HepG2 (cell line): Measurements from ENCODE around the gene RUSC1. TPM values are rescaled to one million over a fixed set of nuclear protein-coding genes. Genes with fewer than 3 reads are reported as not detected.

Experiments used
- ARID3A ChIP-seq: IDR thresholded peaks from 2 replicates; pipeline ENCODE4 v1.6.1; 2012; ENCODE audit warnings: low read depth, low read length, improper control_type of control experiment
- CERS6 ChIP-seq: sonication (generic); formaldehyde crosslinking; IDR thresholded peaks from 2 replicates; pipeline ENCODE4 v1.5.0; 2020; ENCODE audit warnings: missing genetic modification reagents
- E2F5 ChIP-seq: sonication (generic); formaldehyde crosslinking; conservative IDR thresholded peaks from 2 replicates; pipeline ENCODE4 v1.4.0; 2020; ENCODE audit warnings: missing genetic modification reagents
- GATAD1 ChIP-seq: IDR thresholded peaks from 2 replicates; pipeline ENCODE4 v1.6.1; 2016; ENCODE audit warnings: missing genetic modification reagents, missing compliant biosample characterization
- KAT7 ChIP-seq: IDR thresholded peaks from 2 replicates; pipeline ENCODE4 v1.6.1; 2018; ENCODE audit warnings: borderline replicate concordance, missing compliant biosample characterization
- NR2F6 ChIP-seq, 2 experiments: IDR thresholded peaks; 2 replicates each; pipeline ENCODE4 v1.6.1; 2016; ENCODE audit warnings: antibody characterized with exemption in 1 of 2, mild to moderate bottlenecking in 1 of 2
- PCBP2 ChIP-seq: fragments of 200-400 bp; formaldehyde crosslinking; optimal IDR thresholded peaks from 2 replicates; pipeline ENCODE3; 2018; ENCODE audit warnings: low read length, low read depth; ENCODE audit not compliant: poor library complexity, severe bottlenecking
- SRF ChIP-seq: IDR thresholded peaks from 2 replicates; pipeline ENCODE4 v1.6.1; 2011; ENCODE audit warnings: mild to moderate bottlenecking, low read depth, low read length, moderate library complexity
- SRSF1 ChIP-seq: fragments of 200-400 bp; formaldehyde crosslinking; optimal IDR thresholded peaks from 2 replicates; pipeline ENCODE3; 2017; ENCODE audit warnings: mild to moderate bottlenecking, low read depth, low read length, moderate library complexity
- TEAD3 ChIP-seq: optimal IDR thresholded peaks from 2 replicates; pipeline ENCODE3; 2016; ENCODE audit warnings: borderline replicate concordance
- ZBTB34 ChIP-seq: sonication (generic); formaldehyde crosslinking; IDR thresholded peaks from 2 replicates; pipeline ENCODE4 v1.8.0; 2022; ENCODE audit warnings: mild to moderate bottlenecking, missing genetic modification reagents
- ZEB1 ChIP-seq: IDR thresholded peaks from 2 replicates; pipeline ENCODE4 v1.6.1; 2012; ENCODE audit warnings: mild to moderate bottlenecking, low read depth, inconsistent platforms; ENCODE audit not compliant: insufficient replicate concordance
- ZNF331 ChIP-seq: sonication (generic); formaldehyde crosslinking; IDR thresholded peaks from 2 replicates; pipeline ENCODE4 v1.4.0; 2020; ENCODE audit warnings: missing genetic modification reagents
- ZNF580 ChIP-seq: IDR thresholded peaks from 2 replicates; pipeline ENCODE4 v1.6.1; 2016; ENCODE audit warnings: low read depth, borderline replicate concordance
- ZNF691 ChIP-seq: sonication (generic); formaldehyde crosslinking; IDR thresholded peaks from 2 replicates; pipeline ENCODE4 v1.4.0; 2020; ENCODE audit warnings: missing genetic modification reagents, low read depth, mild to moderate bottlenecking, borderline replicate concordance
- ZNF761 ChIP-seq: sonication (generic); formaldehyde crosslinking; conservative IDR thresholded peaks from 2 replicates; pipeline ENCODE4 v1.4.0; 2020; ENCODE audit warnings: mild to moderate bottlenecking, missing genetic modification reagents
- polyA plus RNA-seq, 8 experiments: library from polyadenylated mRNA; depleted of rRNA in 3 of 8; stranded (reverse) in 7 of 8; unstranded in 1 of 8; fragments of >200 nt; fragmentation: Illumina TruSeq in 4 of 8; extraction: Trizol in 4 of 8; gene quantifications; 2 replicates each; pipeline versions ENCODE4 v1.2.1 to v1.2.3, GENCODE V29; 2011 to 2016; ENCODE audit warnings: low read depth in 4 of 8, missing spikeins in 1 of 8, mixed read lengths in 1 of 8; ENCODE audit not compliant: insufficient read depth in 1 of 8
- total RNA-seq, 5 experiments: library from RNA; depleted of rRNA; stranded (reverse); fragments of >200 nt; fragmentation: Illumina TruSeq; extraction: Trizol; gene quantifications; 2 replicates each; pipeline ENCODE4 v1.2.3, GENCODE V29; 2016; ENCODE audit warnings: low read depth in 1 of 5
- TF ChIP-seq, protein P1 (sequence below): sonication (generic); formaldehyde crosslinking; IDR thresholded peaks from 2 replicates; pipeline ENCODE4 v1.5.1; 2020; ENCODE audit warnings: missing genetic modification reagents, mild to moderate bottlenecking, borderline replicate concordance
- TF ChIP-seq, protein P2 (sequence below): fragments of 450-650 bp; IDR thresholded peaks from 2 replicates; pipeline ENCODE4 v1.6.1; 2016

Gene RUSC1
- total and polyA plus RNA-seq, 2 of the 13 experiments (the other 11 are each of a cell fraction or from before 2014, with no cell fraction given) = 18.7 to 20.4 TPM

DNA sequence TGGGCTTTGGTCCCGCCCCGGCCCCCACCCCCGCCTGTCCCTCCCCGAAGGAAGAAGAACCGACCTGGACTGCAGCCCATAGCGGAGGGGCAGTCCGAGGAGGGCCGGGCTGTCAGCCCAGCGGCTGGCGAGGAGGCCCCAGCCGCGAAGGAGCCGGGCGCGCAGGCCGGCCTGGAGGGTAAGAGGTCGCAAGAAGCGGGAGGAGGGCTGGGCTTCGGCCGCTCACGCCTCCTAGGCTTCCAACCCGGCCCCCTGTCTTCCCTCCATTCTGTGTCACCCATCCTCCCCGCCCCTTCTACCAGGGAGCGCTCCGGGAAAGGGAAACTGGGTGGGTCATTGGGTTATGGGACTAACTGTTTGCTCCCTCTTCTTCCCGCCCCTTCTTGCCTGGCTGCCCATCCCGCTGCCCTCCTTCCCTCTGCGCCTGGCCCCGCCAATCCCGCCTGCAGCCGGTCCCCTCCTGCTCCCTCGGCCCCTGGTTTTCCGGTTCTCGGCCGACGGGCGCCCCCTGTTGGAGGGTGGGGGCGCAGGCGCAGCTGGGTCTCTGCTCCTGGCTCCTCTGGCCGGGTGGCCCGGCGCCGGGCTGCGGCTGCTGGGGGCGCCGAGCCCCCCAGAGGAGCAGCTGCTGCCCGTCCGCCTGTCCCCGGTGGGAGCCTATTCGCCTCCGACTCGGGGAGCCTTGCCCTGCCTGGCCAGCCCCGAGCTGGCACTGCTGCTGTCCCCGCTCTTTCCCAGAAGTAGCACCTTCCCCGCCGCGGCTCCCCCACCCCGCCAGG is 2.4 kb downstream of the RUSC1 start (continued):
- TF ChIP-seq CERS6 (CRISPR knock-in tag) (no peak), ZEB1 (no peak), ARID3A (no peak), PCBP2 (no peak), ZNF691 (CRISPR knock-in tag) (peak; percentile 16; the same call in 1 of the 2 replicates), GATAD1 (CRISPR knock-in tag) (peak; percentile 67), TEAD3 (CRISPR knock-in tag) (peak; percentile 17), ZNF761 (peak; percentile 25; the same call in 1 of the 2 replicates), NR2F6 (IDR thresholded peaks at IDR 0.05) (no peak), NR2F6 (CRISPR knock-in tag; IDR thresholded peaks at IDR 0.05) (peak; percentile 5; the same call in 1 of the 2 replicates), SRSF1 (peak; percentile 45), E2F5 (CRISPR knock-in tag) (0 out of 2 replicates have a peak, but pooled peaks have one; percentile 58), KAT7 (peak; percentile 65; the same call in 1 of the 2 replicates), ZNF580 (peak; percentile 66; the same call in 1 of the 2 replicates), ZBTB34 (CRISPR knock-in tag) (0 out of 2 replicates have a peak, but pooled peaks have one; percentile 39), ZNF331 (CRISPR knock-in tag) (peak; percentile 34; the same call in 1 of the 2 replicates), SRF (peak; percentile 17; the same call in 1 of the 2 replicates)
- TF ChIP-seq, protein P1, sequence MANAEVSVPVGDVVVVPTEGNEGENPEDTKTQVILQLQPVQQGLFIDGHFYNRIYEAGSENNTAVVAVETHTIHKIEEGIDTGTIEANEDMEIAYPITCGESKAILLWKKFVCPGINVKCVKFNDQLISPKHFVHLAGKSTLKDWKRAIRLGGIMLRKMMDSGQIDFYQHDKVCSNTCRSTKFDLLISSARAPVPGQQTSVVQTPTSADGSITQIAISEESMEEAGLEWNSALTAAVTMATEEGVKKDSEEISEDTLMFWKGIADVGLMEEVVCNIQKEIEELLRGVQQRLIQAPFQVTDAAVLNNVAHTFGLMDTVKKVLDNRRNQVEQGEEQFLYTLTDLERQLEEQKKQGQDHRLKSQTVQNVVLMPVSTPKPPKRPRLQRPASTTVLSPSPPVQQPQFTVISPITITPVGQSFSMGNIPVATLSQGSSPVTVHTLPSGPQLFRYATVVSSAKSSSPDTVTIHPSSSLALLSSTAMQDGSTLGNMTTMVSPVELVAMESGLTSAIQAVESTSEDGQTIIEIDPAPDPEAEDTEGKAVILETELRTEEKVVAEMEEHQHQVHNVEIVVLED (CRISPR knock-in tag) = no peak; the same call in 1 of the 2 replicates
- TF ChIP-seq, protein P2, sequence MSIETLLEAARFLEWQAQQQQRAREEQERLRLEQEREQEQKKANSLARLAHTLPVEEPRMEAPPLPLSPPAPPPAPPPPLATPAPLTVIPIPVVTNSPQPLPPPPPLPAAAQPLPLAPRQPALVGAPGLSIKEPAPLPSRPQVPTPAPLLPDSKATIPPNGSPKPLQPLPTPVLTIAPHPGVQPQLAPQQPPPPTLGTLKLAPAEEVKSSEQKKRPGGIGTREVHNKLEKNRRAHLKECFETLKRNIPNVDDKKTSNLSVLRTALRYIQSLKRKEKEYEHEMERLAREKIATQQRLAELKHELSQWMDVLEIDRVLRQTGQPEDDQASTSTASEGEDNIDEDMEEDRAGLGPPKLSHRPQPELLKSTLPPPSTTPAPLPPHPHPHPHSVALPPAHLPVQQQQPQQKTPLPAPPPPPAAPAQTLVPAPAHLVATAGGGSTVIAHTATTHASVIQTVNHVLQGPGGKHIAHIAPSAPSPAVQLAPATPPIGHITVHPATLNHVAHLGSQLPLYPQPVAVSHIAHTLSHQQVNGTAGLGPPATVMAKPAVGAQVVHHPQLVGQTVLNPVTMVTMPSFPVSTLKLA = 0 out of 2 replicates have a peak, but pooled peaks have one; percentile 4
